HEK293 (cell line): ENCODE results near the gene RABAC1.
A peak's percentile ranks its signal among the peaks of the same experiment; 100 is the strongest.

Experiments used
- BCL6B ChIP-seq: fragments of 450-650 bp; formaldehyde crosslinking; IDR thresholded peaks from 2 replicates; pipeline ENCODE4 v1.5.1; 2017; ENCODE audit warnings: missing biosample characterization, missing genetic modification characterization
- GLIS1 ChIP-seq: fragments of 450-650 bp; formaldehyde crosslinking; IDR thresholded peaks from 2 replicates; pipeline ENCODE4 v1.5.1; 2016; ENCODE audit warnings: missing biosample characterization, missing genetic modification characterization
- KLF1 ChIP-seq: fragments of 450-650 bp; formaldehyde crosslinking; IDR thresholded peaks from 2 replicates; pipeline ENCODE4 v1.5.1; 2016; ENCODE audit warnings: missing biosample characterization, missing genetic modification characterization
- KLF17 ChIP-seq: fragments of 450-650 bp; formaldehyde crosslinking; IDR thresholded peaks from 2 replicates; pipeline ENCODE4 v1.5.1; 2016; ENCODE audit warnings: missing biosample characterization, missing genetic modification characterization
- SP2 ChIP-seq: fragments of 450-650 bp; formaldehyde crosslinking; IDR thresholded peaks from 2 replicates; pipeline ENCODE4 v1.5.1; 2016; ENCODE audit warnings: missing biosample characterization, missing genetic modification characterization
- ZBTB48 ChIP-seq: fragments of 450-650 bp; formaldehyde crosslinking; IDR thresholded peaks from 2 replicates; pipeline ENCODE4 v1.5.1; 2016; ENCODE audit warnings: missing biosample characterization, missing genetic modification characterization
- ZIC2 ChIP-seq: fragments of 450-650 bp; formaldehyde crosslinking; IDR thresholded peaks from 2 replicates; pipeline ENCODE4 v1.5.1; 2016; ENCODE audit warnings: missing biosample characterization, missing genetic modification characterization
- ZNF114 ChIP-seq: fragments of 450-650 bp; formaldehyde crosslinking; IDR thresholded peaks from 2 replicates; pipeline ENCODE4 v1.5.0; 2017; ENCODE audit warnings: missing biosample characterization, missing genetic modification characterization
- ZNF148 ChIP-seq: fragments of 450-650 bp; formaldehyde crosslinking; IDR thresholded peaks from 2 replicates; pipeline ENCODE4 v1.5.0; 2017; ENCODE audit warnings: missing biosample characterization, missing genetic modification characterization, borderline replicate concordance
- ZNF155 ChIP-seq: fragments of 450-650 bp; formaldehyde crosslinking; IDR thresholded peaks from 2 replicates; pipeline ENCODE4 v1.5.1; 2016; ENCODE audit warnings: missing biosample characterization, missing genetic modification characterization
- ZNF221 ChIP-seq: fragments of 450-650 bp; formaldehyde crosslinking; IDR thresholded peaks from 2 replicates; pipeline ENCODE4 v1.5.1; 2017; ENCODE audit warnings: missing biosample characterization, missing genetic modification characterization, borderline replicate concordance
- ZNF302 ChIP-seq: fragments of 450-650 bp; formaldehyde crosslinking; IDR thresholded peaks from 2 replicates; pipeline ENCODE4 v1.5.1; 2016; ENCODE audit warnings: missing biosample characterization, missing genetic modification characterization, low read depth
- ZNF416 ChIP-seq: fragments of 450-650 bp; formaldehyde crosslinking; IDR thresholded peaks from 2 replicates; pipeline ENCODE4 v1.5.1; 2016; ENCODE audit warnings: missing biosample characterization, missing genetic modification characterization
- ZNF423 ChIP-seq: fragments of 450-650 bp; formaldehyde crosslinking; IDR thresholded peaks from 2 replicates; pipeline ENCODE4 v1.5.1; 2016; ENCODE audit warnings: missing biosample characterization, missing genetic modification characterization
- ZNF48 ChIP-seq: fragments of 450-650 bp; formaldehyde crosslinking; IDR thresholded peaks from 2 replicates; pipeline ENCODE4 v1.5.1; 2016; ENCODE audit warnings: missing biosample characterization, missing genetic modification characterization
- ZNF530 ChIP-seq: fragments of 450-650 bp; formaldehyde crosslinking; IDR thresholded peaks from 2 replicates; pipeline ENCODE4 v1.5.1; 2016; ENCODE audit warnings: low read depth, missing biosample characterization, missing genetic modification characterization
- ZNF629 ChIP-seq: fragments of 450-650 bp; formaldehyde crosslinking; IDR thresholded peaks from 2 replicates; pipeline ENCODE4 v1.5.1; 2017; ENCODE audit warnings: missing biosample characterization, missing genetic modification characterization
- ZNF658 ChIP-seq: fragments of 450-650 bp; formaldehyde crosslinking; IDR thresholded peaks from 2 replicates; pipeline ENCODE4; 2016; ENCODE audit warnings: missing biosample characterization, missing genetic modification characterization
- ZNF707 ChIP-seq: fragments of 450-650 bp; formaldehyde crosslinking; IDR thresholded peaks from 2 replicates; pipeline ENCODE4 v1.5.1; 2016; ENCODE audit warnings: missing biosample characterization, missing genetic modification characterization
- ZSCAN23 ChIP-seq: fragments of 450-650 bp; formaldehyde crosslinking; IDR thresholded peaks from 2 replicates; pipeline ENCODE4 v1.5.1; 2016; ENCODE audit warnings: missing biosample characterization, missing genetic modification characterization
- TF ChIP-seq, protein P1 (sequence below): fragments of 450-650 bp; formaldehyde crosslinking; IDR thresholded peaks from 2 replicates; pipeline ENCODE4 v1.5.1; 2016; ENCODE audit warnings: missing biosample characterization, missing genetic modification characterization
- TF ChIP-seq, protein P2 (sequence below): fragments of 450-650 bp; formaldehyde crosslinking; IDR thresholded peaks from 2 replicates; pipeline ENCODE4 v1.5.1; 2016; ENCODE audit warnings: missing biosample characterization, missing genetic modification characterization
- TF ChIP-seq, protein P3 (sequence below): fragments of 450-650 bp; formaldehyde crosslinking; IDR thresholded peaks from 2 replicates; pipeline ENCODE4 v1.5.1; 2016; ENCODE audit warnings: missing biosample characterization, missing genetic modification characterization, low read depth
- TF ChIP-seq, protein P4 (sequence below): fragments of 450-650 bp; formaldehyde crosslinking; IDR thresholded peaks from 2 replicates; pipeline ENCODE4 v1.5.1; 2016; ENCODE audit warnings: missing biosample characterization, missing genetic modification characterization
- TF ChIP-seq, protein P5 (sequence below): fragments of 450-650 bp; formaldehyde crosslinking; IDR thresholded peaks from 2 replicates; pipeline ENCODE4 v1.5.1; 2016; ENCODE audit warnings: missing biosample characterization, missing genetic modification characterization

RABAC1 gene

DNA sequence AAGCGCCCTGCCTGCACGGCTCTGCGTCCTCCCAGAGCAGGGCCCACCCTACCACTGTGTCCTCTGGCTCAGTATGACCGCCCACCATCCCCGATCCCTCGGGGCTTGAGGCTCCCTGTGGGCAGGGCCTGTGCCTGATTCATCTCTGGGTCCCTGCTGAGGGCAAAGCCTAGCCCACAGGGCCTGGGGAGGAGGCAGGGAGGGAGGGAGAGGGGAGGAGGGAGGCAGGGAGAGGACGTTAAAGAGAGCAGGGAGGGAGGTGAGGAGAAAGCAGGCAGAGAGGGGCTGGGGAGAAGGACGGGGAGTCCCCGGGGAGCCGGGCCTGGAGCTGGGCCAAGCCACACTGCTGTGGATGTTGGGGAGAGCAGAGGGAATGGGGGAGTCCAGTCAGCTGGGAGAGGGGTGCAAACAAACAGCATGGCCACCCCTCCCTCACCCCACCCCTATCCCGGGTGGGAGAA is 26.8 kb downstream of the RABAC1 start (continued):
- TF ChIP-seq KLF17 (tag by site-specific recombination) (no peak), ZNF629 (tag by site-specific recombination) (no peak), ZNF48 (tag by site-specific recombination) (no peak), ZNF155 (tag by site-specific recombination) (no peak), BCL6B (no peak), ZNF148 (no peak), ZNF707 (tag by site-specific recombination) (no peak), GLIS1 (tag by site-specific recombination) (0 out of 2 replicates have a peak, but pooled peaks have one; percentile 13), SP2 (tag by site-specific recombination) (no peak), ZNF114 (no peak), ZNF221 (tag by site-specific recombination) (no peak), ZBTB48 (tag by site-specific recombination) (peak; percentile 41; the same call in 1 of the 2 replicates), ZNF423 (no peak), KLF1 (tag by site-specific recombination) (no peak), ZIC2 (tag by site-specific recombination) (peak; percentile 89), ZNF658 (tag by site-specific recombination) (no peak), ZNF302 (no peak), ZNF530 (tag by site-specific recombination) (no peak), ZNF416 (tag by site-specific recombination) (no peak), ZSCAN23 (tag by site-specific recombination) (no peak)
- TF ChIP-seq, protein P1, sequence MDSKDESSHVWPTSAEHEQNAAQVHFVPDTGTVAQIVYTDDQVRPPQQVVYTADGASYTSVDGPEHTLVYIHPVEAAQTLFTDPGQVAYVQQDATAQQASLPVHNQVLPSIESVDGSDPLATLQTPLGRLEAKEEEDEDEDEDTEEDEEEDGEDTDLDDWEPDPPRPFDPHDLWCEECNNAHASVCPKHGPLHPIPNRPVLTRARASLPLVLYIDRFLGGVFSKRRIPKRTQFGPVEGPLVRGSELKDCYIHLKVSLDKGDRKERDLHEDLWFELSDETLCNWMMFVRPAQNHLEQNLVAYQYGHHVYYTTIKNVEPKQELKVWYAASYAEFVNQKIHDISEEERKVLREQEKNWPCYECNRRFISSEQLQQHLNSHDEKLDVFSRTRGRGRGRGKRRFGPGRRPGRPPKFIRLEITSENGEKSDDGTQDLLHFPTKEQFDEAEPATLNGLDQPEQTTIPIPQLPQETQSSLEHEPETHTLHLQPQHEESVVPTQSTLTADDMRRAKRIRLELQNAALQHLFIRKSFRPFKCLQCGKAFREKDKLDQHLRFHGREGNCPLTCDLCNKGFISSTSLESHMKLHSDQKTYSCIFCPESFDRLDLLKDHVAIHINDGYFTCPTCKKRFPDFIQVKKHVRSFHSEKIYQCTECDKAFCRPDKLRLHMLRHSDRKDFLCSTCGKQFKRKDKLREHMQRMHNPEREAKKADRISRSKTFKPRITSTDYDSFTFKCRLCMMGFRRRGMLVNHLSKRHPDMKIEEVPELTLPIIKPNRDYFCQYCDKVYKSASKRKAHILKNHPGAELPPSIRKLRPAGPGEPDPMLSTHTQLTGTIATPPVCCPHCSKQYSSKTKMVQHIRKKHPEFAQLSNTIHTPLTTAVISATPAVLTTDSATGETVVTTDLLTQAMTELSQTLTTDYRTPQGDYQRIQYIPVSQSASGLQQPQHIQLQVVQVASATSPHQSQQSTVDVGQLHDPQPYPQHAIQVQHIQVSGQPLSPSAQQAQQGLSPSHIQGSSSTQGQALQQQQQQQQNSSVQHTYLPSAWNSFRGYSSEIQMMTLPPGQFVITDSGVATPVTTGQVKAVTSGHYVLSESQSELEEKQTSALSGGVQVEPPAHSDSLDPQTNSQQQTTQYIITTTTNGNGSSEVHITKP (tag by site-specific recombination), result peak; percentile 51
- TF ChIP-seq, protein P2, sequence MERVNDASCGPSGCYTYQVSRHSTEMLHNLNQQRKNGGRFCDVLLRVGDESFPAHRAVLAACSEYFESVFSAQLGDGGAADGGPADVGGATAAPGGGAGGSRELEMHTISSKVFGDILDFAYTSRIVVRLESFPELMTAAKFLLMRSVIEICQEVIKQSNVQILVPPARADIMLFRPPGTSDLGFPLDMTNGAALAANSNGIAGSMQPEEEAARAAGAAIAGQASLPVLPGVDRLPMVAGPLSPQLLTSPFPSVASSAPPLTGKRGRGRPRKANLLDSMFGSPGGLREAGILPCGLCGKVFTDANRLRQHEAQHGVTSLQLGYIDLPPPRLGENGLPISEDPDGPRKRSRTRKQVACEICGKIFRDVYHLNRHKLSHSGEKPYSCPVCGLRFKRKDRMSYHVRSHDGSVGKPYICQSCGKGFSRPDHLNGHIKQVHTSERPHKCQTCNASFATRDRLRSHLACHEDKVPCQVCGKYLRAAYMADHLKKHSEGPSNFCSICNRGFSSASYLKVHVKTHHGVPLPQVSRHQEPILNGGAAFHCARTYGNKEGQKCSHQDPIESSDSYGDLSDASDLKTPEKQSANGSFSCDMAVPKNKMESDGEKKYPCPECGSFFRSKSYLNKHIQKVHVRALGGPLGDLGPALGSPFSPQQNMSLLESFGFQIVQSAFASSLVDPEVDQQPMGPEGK (tag by site-specific recombination), result peak; percentile 53; the same call in 1 of the 2 replicates
- TF ChIP-seq, protein P3, sequence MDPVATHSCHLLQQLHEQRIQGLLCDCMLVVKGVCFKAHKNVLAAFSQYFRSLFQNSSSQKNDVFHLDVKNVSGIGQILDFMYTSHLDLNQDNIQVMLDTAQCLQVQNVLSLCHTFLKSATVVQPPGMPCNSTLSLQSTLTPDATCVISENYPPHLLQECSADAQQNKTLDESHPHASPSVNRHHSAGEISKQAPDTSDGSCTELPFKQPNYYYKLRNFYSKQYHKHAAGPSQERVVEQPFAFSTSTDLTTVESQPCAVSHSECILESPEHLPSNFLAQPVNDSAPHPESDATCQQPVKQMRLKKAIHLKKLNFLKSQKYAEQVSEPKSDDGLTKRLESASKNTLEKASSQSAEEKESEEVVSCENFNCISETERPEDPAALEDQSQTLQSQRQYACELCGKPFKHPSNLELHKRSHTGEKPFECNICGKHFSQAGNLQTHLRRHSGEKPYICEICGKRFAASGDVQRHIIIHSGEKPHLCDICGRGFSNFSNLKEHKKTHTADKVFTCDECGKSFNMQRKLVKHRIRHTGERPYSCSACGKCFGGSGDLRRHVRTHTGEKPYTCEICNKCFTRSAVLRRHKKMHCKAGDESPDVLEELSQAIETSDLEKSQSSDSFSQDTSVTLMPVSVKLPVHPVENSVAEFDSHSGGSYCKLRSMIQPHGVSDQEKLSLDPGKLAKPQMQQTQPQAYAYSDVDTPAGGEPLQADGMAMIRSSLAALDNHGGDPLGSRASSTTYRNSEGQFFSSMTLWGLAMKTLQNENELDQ (tag by site-specific recombination), result no peak
- TF ChIP-seq, protein P4, sequence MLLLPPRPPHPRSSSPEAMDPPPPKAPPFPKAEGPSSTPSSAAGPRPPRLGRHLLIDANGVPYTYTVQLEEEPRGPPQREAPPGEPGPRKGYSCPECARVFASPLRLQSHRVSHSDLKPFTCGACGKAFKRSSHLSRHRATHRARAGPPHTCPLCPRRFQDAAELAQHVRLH, result no peak
- TF ChIP-seq, protein P5, sequence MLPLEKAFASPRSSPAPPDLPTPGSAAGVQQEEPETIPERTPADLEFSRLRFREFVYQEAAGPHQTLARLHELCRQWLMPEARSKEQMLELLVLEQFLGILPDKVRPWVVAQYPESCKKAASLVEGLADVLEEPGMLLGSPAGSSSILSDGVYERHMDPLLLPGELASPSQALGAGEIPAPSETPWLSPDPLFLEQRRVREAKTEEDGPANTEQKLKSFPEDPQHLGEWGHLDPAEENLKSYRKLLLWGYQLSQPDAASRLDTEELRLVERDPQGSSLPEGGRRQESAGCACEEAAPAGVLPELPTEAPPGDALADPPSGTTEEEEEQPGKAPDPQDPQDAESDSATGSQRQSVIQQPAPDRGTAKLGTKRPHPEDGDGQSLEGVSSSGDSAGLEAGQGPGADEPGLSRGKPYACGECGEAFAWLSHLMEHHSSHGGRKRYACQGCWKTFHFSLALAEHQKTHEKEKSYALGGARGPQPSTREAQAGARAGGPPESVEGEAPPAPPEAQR (tag by site-specific recombination), result no peak
